OCI-LY7 (cell line): Measurements from ENCODE around the gene SLC2A4RG. TPM values are rescaled to one million over a fixed set of nuclear protein-coding genes. Genes with fewer than 3 reads are reported as not detected.

Experiments used
- BruUV-seq: library from RNA; stranded (reverse); fragments of 400-500 nt; replicated peaks from 2 replicates; lab custom pipeline; 2021; lab: Mats Ljungman, UMichigan
- CTCF ChIA-PET: fragments of 300-600 bp; sonication (Branson Sonifier 250); formaldehyde crosslinking; loops from one replicate; lab custom pipeline; 2022; ENCODE audit warnings: antibody characterized with exemption; ENCODE audit not compliant: unreplicated experiment; lab: Charles Lee
- POLR2A ChIA-PET: fragments of 300-600 bp; sonication (Branson Sonifier 250); formaldehyde crosslinking; loops from one replicate; lab custom pipeline; 2022; ENCODE audit warnings: antibody characterized with exemption; lab: Charles Lee
- DNase-seq: peaks from one replicate; pipeline ENCODE4 v3.0.0-alpha.2; 2015; ENCODE audit warnings: low spot score
- H2AFZ ChIP-seq: fragments of 200-600 bp; sonication (generic), shearing (Covaris generic); 2 replicates; pipeline ENCODE4 v1.6.1; 2014; ENCODE audit warnings: mild to moderate bottlenecking, antibody characterized with exemption, low read length, moderate library complexity
- H3K27ac ChIP-seq: fragments of 200-600 bp; sonication (generic); 2 replicates; pipeline ENCODE4 v1.5.1; 2014; ENCODE audit warnings: mixed run types, low read depth, mild to moderate bottlenecking, moderate library complexity, low read length, inconsistent platforms; ENCODE audit not compliant: poor library complexity, severe bottlenecking
- H3K36me3 ChIP-seq: fragments of 200-600 bp; sonication (generic); 2 replicates; pipeline ENCODE4 v1.6.1; 2014; ENCODE audit warnings: mild to moderate bottlenecking, antibody characterized with exemption, low read length, moderate library complexity, mixed read lengths; ENCODE audit not compliant: insufficient read depth
- H3K4me1 ChIP-seq: fragments of 200-600 bp; sonication (generic); 2 replicates; pipeline ENCODE4 v1.5.1; 2014; ENCODE audit warnings: mild to moderate bottlenecking, low read length; ENCODE audit not compliant: insufficient read depth, poor library complexity, severe bottlenecking
- H3K4me2 ChIP-seq: fragments of 200-600 bp; sonication (generic); 2 replicates; pipeline ENCODE4 v1.6.1; 2014; ENCODE audit warnings: mild to moderate bottlenecking, low read length
- H3K4me3 ChIP-seq: fragments of 200-600 bp; sonication (generic); 2 replicates; pipeline ENCODE4 v1.5.1; 2014; ENCODE audit warnings: mild to moderate bottlenecking, low read depth, low read length; ENCODE audit not compliant: poor library complexity, severe bottlenecking
- H3K79me2 ChIP-seq: fragments of 200-600 bp; sonication (generic); 2 replicates; pipeline ENCODE4 v1.6.1; 2016; ENCODE audit warnings: low read depth, mild to moderate bottlenecking, low read length, moderate library complexity, mixed read lengths; ENCODE audit not compliant: insufficient read depth
- H3K9me2 ChIP-seq: fragments of 200-600 bp; sonication (generic); 2 replicates; pipeline ENCODE4 v1.6.1; 2016; ENCODE audit warnings: mild to moderate bottlenecking, low read length, mixed read lengths; ENCODE audit not compliant: insufficient read depth
- H3K9me3 ChIP-seq: fragments of 200-600 bp; sonication (generic); 2 replicates; pipeline ENCODE4 v1.6.1; 2014; ENCODE audit warnings: mild to moderate bottlenecking, mixed run types, low read length, mixed read lengths
- H4K20me1 ChIP-seq: fragments of 200-600 bp; sonication (generic); 2 replicates; pipeline ENCODE4 v1.6.1; 2014; ENCODE audit warnings: mild to moderate bottlenecking, antibody characterized with exemption, low read length, moderate library complexity, mixed read lengths; ENCODE audit not compliant: insufficient read depth
- CTCF ChIP-seq: fragments of 200-600 bp; sonication (generic); conservative IDR thresholded peaks from 2 replicates; pipeline ENCODE4 v1.5.1; 2014; ENCODE audit warnings: mild to moderate bottlenecking, antibody characterized with exemption, low read length, moderate library complexity, mixed read lengths
- EZH2phosphoT487 ChIP-seq: fragments of 200-600 bp; sonication (generic); IDR thresholded peaks from 2 replicates; pipeline ENCODE4 v1.6.1; 2018; ENCODE audit warnings: low read depth, borderline replicate concordance, mild to moderate bottlenecking, mixed run types, antibody characterized with exemption, low read length, moderate library complexity, mixed read lengths
- intact Hi-C: fragments of 100-400 bp; cut with micrococcal nuclease; formaldehyde crosslinking; loops from one replicate; pipeline ENCODE4 v1.10.0; 2022; ENCODE audit not compliant: unreplicated experiment
- total RNA-seq, 2 experiments: library from RNA; depleted of rRNA in 1 of 2; stranded (reverse); fragments of >200 nt in 1 of 2; shearing (Covaris generic) in 1 of 2; gene quantifications; 2 replicates each; pipeline ENCODE4 v1.2.3, GENCODE V29; 2014 to 2022

Gene SLC2A4RG
- total RNA-seq, 2 experiments from 2014 or later, result 77.9 to 113 TPM

GRCh38 chr20:63731410-63731809 is 8.2 kb upstream of the SLC2A4RG start:
- Histone ChIP-seq H4K20me1 (no peaks in the 10 kb centered on the region), H3K27ac (peak overlapping the region; percentile 97)

GRCh38 chr20:63732118-63733095 is 7.2 kb upstream of the SLC2A4RG start:
- peak overlapping the region; percentile 97 for H3K27ac ChIP-seq
- CTCF ChIA-PET, result no interaction called here
- H3K4me2 ChIP-seq, result peak overlapping the region; percentile 77
- H3K9me3 ChIP-seq, result no peaks in the 10 kb centered on the region
- H3K79me2 ChIP-seq, result peaks cover 17% of the 10 kb centered on the region
- BruUV-seq, result no TSS peak
- peaks cover 57% of the 10 kb centered on the region for H3K36me3 ChIP-seq
- H3K4me3 ChIP-seq, result peak overlapping the region; percentile 55
- no peak overlapping the region for H2AFZ ChIP-seq
- TF ChIP-seq EZH2phosphoT487 (no peak), CTCF (no peak)
- no peaks in the 10 kb centered on the region for H4K20me1 ChIP-seq
- H3K4me1 ChIP-seq, result peaks cover 77% of the 10 kb centered on the region
- no peaks in the 10 kb centered on the region for H3K9me2 ChIP-seq
- POLR2A ChIA-PET, result no interaction called here
- DNase-seq, result no peak
- intact Hi-C loops, result no loop called here

More at GRCh38 chr20:63731410-63731809, 8.2 kb upstream of the SLC2A4RG start:
- no peak for DNase-seq
- BruUV-seq, result no TSS peak
- ChIA-PET POLR2A (no interaction called here), CTCF (no interaction called here)
- H3K4me2 ChIP-seq, result peak overlapping the region; percentile 77
- H3K4me3 ChIP-seq, result peak overlapping the region; percentile 55
- intact Hi-C loops, result no loop called here
- H3K9me2 ChIP-seq, result no peaks in the 10 kb centered on the region
- no peak overlapping the region for H2AFZ ChIP-seq
- peaks cover 77% of the 10 kb centered on the region for H3K4me1 ChIP-seq
- TF ChIP-seq EZH2phosphoT487 (no peak), CTCF (no peak)
- H3K9me3 ChIP-seq, result peaks cover 7% of the 10 kb centered on the region; the same call in 1 of the 2 replicates
- H3K36me3 ChIP-seq, result peaks cover 61% of the 10 kb centered on the region
- H3K79me2 ChIP-seq, result peaks cover 25% of the 10 kb centered on the region

- ChIA-PET POLR2A (no interaction called here), CTCF (no interaction called here)
- Histone ChIP-seq H4K20me1 (no peaks in the 10 kb centered on the region), H3K4me3 (no peak overlapping the region), H3K4me2 (no peak overlapping the region), H3K9me3 (no peaks in the 10 kb centered on the region), H3K9me2 (no peaks in the 10 kb centered on the region), H3K36me3 (peaks cover 58% of the 10 kb centered on the region), H3K4me1 (peaks cover 77% of the 10 kb centered on the region), H3K79me2 (peaks cover 17% of the 10 kb centered on the region), H2AFZ (no peak overlapping the region), H3K27ac (peak overlapping the region; percentile 97)
- no peak for TF ChIP-seq EZH2phosphoT487
- TF ChIP-seq CTCF, result no peak
- DNase-seq, result no peak
- intact Hi-C loops, result no loop called here
- BruUV-seq, result no TSS peak
Measured at GRCh38 chr20:63733117-63733516, 6.5 kb upstream of the SLC2A4RG start.
